Activated CD4-positive, alpha-beta T cell treated with anti-CD3 and anti-CD28 coated beads for 1 hour (primary cell): Measurements from ENCODE around the gene GMDS.
"Not testable (repeated sequence)": the region's sequence is repeated elsewhere in the genome, so short reads cannot be mapped to it uniquely, and the experiment has no call there.

Source experiments
- DNase-seq: peaks from one replicate; pipeline ENCODE4 v3.0.0-alpha.2; 2020

The GMDS gene

GRCh38 chr6:1850840-1851157 lies 394.6 kb downstream of the GMDS start:
- DNase-seq = no peak

- no peak for DNase-seq
These were observed 395.1 kb downstream of the GMDS start for GRCh38 chr6:1850121-1850839.

GRCh38 chr6:1849691-1850090 lies 395.7 kb downstream of the GMDS start:
- DNase-seq = no peak

- no peak for DNase-seq
These were observed 396.7 kb downstream of the GMDS start for GRCh38 chr6:1848752-1849151.

- no peak for DNase-seq
These were observed 398.8 kb downstream of the GMDS start for GRCh38 chr6:1846611-1847010.

- DNase-seq = not testable (repeated sequence)
These were observed 399.9 kb downstream of the GMDS start for GRCh38 chr6:1845543-1845942.

- no peak for DNase-seq
These were observed 403.1 kb downstream of the GMDS start for GRCh38 chr6:1842334-1842733.

- DNase-seq = no peak
These were observed 404.3 kb downstream of the GMDS start for GRCh38 chr6:1841136-1841535.

- no peak for DNase-seq
These were observed 404.8 kb downstream of the GMDS start for GRCh38 chr6:1840491-1841121.

GRCh38 chr6:1839361-1839760 lies 406.0 kb downstream of the GMDS start:
- DNase-seq = no peak

GRCh38 chr6:1838604-1839213 lies 406.7 kb downstream of the GMDS start:
- no peak for DNase-seq

GRCh38 chr6:1837826-1838225 lies 407.6 kb downstream of the GMDS start:
- DNase-seq = no peak

- no peak for DNase-seq
These were observed 408.7 kb downstream of the GMDS start for GRCh38 chr6:1836690-1837089.

GRCh38 chr6:1834646-1835516 lies 410.5 kb downstream of the GMDS start:
- no peak for DNase-seq

GRCh38 chr6:1834207-1834606 lies 411.2 kb downstream of the GMDS start:
- no peak for DNase-seq

- no peak for DNase-seq
These were observed 412.3 kb downstream of the GMDS start for GRCh38 chr6:1832844-1833787.

- no peak for DNase-seq
These were observed 413.0 kb downstream of the GMDS start for GRCh38 chr6:1832358-1832757.

GRCh38 chr6:1827984-1828793 lies 417.2 kb downstream of the GMDS start:
- DNase-seq = no peak

- DNase-seq = no peak
These were observed 419.5 kb downstream of the GMDS start for GRCh38 chr6:1825926-1826325.

GRCh38 chr6:1825277-1825676 lies 420.1 kb downstream of the GMDS start:
- DNase-seq = no peak

- no peak for DNase-seq
These were observed 423.8 kb downstream of the GMDS start for GRCh38 chr6:1821513-1822183.
